ENCODE measurements around the gene TDRD1. TPM values are rescaled to one million over a fixed set of nuclear protein-coding genes. Genes with fewer than 3 reads are reported as not detected.

The TDRD1 gene, protein sequence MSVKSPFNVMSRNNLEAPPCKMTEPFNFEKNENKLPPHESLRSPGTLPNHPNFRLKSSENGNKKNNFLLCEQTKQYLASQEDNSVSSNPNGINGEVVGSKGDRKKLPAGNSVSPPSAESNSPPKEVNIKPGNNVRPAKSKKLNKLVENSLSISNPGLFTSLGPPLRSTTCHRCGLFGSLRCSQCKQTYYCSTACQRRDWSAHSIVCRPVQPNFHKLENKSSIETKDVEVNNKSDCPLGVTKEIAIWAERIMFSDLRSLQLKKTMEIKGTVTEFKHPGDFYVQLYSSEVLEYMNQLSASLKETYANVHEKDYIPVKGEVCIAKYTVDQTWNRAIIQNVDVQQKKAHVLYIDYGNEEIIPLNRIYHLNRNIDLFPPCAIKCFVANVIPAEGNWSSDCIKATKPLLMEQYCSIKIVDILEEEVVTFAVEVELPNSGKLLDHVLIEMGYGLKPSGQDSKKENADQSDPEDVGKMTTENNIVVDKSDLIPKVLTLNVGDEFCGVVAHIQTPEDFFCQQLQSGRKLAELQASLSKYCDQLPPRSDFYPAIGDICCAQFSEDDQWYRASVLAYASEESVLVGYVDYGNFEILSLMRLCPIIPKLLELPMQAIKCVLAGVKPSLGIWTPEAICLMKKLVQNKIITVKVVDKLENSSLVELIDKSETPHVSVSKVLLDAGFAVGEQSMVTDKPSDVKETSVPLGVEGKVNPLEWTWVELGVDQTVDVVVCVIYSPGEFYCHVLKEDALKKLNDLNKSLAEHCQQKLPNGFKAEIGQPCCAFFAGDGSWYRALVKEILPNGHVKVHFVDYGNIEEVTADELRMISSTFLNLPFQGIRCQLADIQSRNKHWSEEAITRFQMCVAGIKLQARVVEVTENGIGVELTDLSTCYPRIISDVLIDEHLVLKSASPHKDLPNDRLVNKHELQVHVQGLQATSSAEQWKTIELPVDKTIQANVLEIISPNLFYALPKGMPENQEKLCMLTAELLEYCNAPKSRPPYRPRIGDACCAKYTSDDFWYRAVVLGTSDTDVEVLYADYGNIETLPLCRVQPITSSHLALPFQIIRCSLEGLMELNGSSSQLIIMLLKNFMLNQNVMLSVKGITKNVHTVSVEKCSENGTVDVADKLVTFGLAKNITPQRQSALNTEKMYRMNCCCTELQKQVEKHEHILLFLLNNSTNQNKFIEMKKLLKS
- total RNA-seq: under 1 TPM in 1 of 2 donors, not detected in 1; 0.41 TPM

DNA sequence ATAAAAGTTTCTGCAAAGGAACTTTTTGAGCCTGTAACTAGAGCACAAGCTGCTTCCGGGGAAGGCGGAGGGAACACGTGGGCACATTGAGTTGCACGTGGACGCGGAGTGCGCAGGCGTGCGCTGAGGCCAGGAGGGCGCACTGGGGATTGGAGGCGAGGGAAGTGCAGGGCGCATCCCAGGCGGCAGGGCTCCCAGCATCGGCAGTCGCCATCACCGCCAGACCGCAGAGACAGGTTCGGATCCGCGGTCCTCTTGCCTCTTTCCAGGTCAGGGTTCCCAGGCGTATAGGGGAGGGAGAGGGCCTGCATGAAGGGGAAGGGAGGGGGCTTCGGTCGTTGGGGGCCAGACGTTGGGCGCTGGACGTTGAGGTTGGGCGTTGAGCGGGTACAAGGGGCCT is at the start of gene TDRD1:
TSS of gene TDRD1 (plus strand) at position 206 of the 400 bp plus-strand sequence. CDS start 8,479 bp downstream, outside the sequence.
- ATAC-seq (ENCODE audit: insufficient number of reproducible peaks, low FRiP score, low read depth) (no peak), DNase-seq (ENCODE audit: low spot score) (no peak)
- Histone ChIP-seq H3K27me3 (replicated peaks; ENCODE audit: insufficient read depth) (no peaks in the 10 kb centered on the region), H3K27ac (no peak within 1 kb of the TSS), H3K36me3 (no peaks in the 10 kb centered on the region), H3K4me1 (ENCODE audit: control insufficient read depth in 1 of 2, low read depth in 2 of 2) (no peaks in the 10 kb centered on the region), H3K4me3 (peak within 1 kb of the TSS; percentile 17), H3K9me3 (no peaks in the 10 kb centered on the region)
- TF ChIP-seq, protein P1, sequence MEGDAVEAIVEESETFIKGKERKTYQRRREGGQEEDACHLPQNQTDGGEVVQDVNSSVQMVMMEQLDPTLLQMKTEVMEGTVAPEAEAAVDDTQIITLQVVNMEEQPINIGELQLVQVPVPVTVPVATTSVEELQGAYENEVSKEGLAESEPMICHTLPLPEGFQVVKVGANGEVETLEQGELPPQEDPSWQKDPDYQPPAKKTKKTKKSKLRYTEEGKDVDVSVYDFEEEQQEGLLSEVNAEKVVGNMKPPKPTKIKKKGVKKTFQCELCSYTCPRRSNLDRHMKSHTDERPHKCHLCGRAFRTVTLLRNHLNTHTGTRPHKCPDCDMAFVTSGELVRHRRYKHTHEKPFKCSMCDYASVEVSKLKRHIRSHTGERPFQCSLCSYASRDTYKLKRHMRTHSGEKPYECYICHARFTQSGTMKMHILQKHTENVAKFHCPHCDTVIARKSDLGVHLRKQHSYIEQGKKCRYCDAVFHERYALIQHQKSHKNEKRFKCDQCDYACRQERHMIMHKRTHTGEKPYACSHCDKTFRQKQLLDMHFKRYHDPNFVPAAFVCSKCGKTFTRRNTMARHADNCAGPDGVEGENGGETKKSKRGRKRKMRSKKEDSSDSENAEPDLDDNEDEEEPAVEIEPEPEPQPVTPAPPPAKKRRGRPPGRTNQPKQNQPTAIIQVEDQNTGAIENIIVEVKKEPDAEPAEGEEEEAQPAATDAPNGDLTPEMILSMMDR (IDR thresholded peaks at IDR 0.05): no peak

DNA sequence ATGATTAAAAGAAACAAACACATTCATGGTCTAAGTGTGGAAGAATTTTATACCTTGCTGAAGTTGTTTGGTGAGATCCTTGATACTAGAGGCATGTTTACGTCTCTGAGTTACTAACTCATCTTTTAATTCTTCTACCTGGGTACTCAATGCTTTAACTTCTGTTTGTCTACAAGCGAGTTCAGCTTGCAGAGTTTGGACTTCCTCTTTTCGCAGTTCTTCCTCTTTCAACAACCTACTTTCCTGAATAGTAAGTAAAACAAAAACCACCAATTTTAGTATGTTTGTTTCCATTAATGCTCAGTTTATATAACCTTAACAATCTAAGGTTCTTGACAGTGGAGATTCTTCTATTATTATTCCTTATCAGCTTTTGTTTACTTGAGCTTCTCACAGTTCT is 48.1 kb upstream of the TDRD1 start:
- no peak overlapping the region for H3K4me3 ChIP-seq
- peaks cover 38% of the 10 kb centered on the region for H3K36me3 ChIP-seq
- H3K27me3 ChIP-seq (replicated peaks; ENCODE audit: insufficient read depth): no peaks in the 10 kb centered on the region
- DNase-seq (ENCODE audit: low spot score) (no peak), ATAC-seq (ENCODE audit: insufficient number of reproducible peaks, low FRiP score, low read depth) (no peak)
- no peaks in the 10 kb centered on the region for H3K4me1 ChIP-seq (ENCODE audit: control insufficient read depth in 1 of 2, low read depth in 2 of 2)
- no peaks in the 10 kb centered on the region for H3K9me3 ChIP-seq
- TF ChIP-seq, protein P1 (IDR thresholded peaks at IDR 0.05): no peak
- H3K27ac ChIP-seq: no peak overlapping the region

DNA sequence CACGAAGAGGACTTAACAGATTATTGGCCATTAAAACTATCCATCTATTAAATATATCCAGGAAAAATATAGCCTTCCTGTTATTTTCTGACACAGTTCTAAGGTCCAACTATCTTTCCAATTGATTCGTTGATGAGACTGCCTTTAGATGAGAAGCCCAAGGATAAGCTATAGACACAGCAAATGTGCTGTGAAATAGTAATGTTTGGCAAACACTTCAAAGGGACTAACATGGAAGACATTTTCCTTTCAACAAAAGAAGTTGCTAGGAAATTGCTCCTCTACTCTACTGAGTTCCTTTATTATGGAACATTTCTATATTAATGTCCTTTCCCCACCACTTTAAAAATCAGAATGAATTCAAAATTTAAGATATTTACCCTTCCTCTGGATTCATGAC is 43.7 kb upstream of the TDRD1 start:
- H3K36me3 ChIP-seq: peaks cover 26% of the 10 kb centered on the region
- ATAC-seq (ENCODE audit: insufficient number of reproducible peaks, low FRiP score, low read depth): no peak
- DNase-seq (ENCODE audit: low spot score): no peak
- no peak overlapping the region for H3K27ac ChIP-seq
- TF ChIP-seq, protein P1 (IDR thresholded peaks at IDR 0.05): no peak
- H3K27me3 ChIP-seq (replicated peaks; ENCODE audit: insufficient read depth): no peaks in the 10 kb centered on the region
- H3K4me1 ChIP-seq (ENCODE audit: control insufficient read depth in 1 of 2, low read depth in 2 of 2): no peaks in the 10 kb centered on the region
- H3K4me3 ChIP-seq: no peak overlapping the region
- no peaks in the 10 kb centered on the region for H3K9me3 ChIP-seq

DNA sequence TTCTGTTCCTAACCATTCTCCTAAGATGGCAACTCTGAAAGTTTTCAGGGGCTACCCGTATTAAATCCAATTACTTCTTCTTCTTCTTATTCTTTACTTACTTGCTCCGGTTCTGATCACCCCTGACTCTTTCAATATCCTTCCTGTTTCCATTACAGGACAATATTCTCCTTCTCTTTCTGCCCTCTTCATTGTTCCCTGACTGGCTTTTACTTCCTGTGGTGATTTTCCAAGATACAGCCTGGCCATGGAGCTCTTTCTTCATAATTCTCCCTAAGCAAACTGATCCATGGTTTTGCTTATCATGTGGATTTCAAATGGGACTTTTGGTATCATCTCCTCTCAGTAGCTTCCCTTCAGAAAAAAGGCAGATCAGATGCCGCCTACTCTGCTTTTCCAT is 40.6 kb upstream of the TDRD1 start:
- H3K27me3 ChIP-seq (replicated peaks; ENCODE audit: insufficient read depth): no peaks in the 10 kb centered on the region
- H3K9me3 ChIP-seq: no peaks in the 10 kb centered on the region
- H3K27ac ChIP-seq: no peak overlapping the region
- TF ChIP-seq, protein P1 (IDR thresholded peaks at IDR 0.05): no peak
- H3K36me3 ChIP-seq: peaks cover 18% of the 10 kb centered on the region
- DNase-seq (ENCODE audit: low spot score) (no peak), ATAC-seq (ENCODE audit: insufficient number of reproducible peaks, low FRiP score, low read depth) (no peak)
- no peaks in the 10 kb centered on the region for H3K4me1 ChIP-seq (ENCODE audit: control insufficient read depth in 1 of 2, low read depth in 2 of 2)
- H3K4me3 ChIP-seq: no peak overlapping the region
